ENCODE results near the gene SASS6.

SASS6 gene

GRCh38 chr1:100152271-100152670 is 19.5 kb upstream of the SASS6 start:
- H2BK12ac ChIP-seq (ENCODE audit: low read length in 2 of 2): no peak overlapping the region
- DNase-seq: no peak
- no peak overlapping the region for H3K9ac ChIP-seq (ENCODE audit: low read length)
- H3K9me3 ChIP-seq (ENCODE audit: control insufficient read depth, low read length): no peaks in the 10 kb centered on the region
- H3K79me1 ChIP-seq (replicated peaks; ENCODE audit: low read length, poor library complexity, severe bottlenecking): no peaks in the 10 kb centered on the region
- H2BK5ac ChIP-seq (ENCODE audit: low read depth, low read length, poor library complexity, severe bottlenecking): no peak overlapping the region
- no peaks in the 10 kb centered on the region for H3K4me1 ChIP-seq (ENCODE audit: control insufficient read depth, insufficient read depth, low read depth, low read length)
- no peak overlapping the region for H2AFZ ChIP-seq (ENCODE audit: low read depth, low read length)
- no peak overlapping the region for H2BK120ac ChIP-seq (ENCODE audit: low read depth, low read length)
- H3K4ac ChIP-seq (ENCODE audit: low read depth in 1 of 2, low read length in 2 of 2): no peak overlapping the region
- H3K27me3 ChIP-seq (ENCODE audit: control insufficient read depth in 1 of 2, insufficient read depth in 1 of 2, low read length in 2 of 2): no peaks in the 10 kb centered on the region
- no peak overlapping the region for H3K18ac ChIP-seq (ENCODE audit: low read depth in 1 of 2, low read length in 2 of 2)
- H4K8ac ChIP-seq (ENCODE audit: low read length): no peak overlapping the region
- no peak overlapping the region for H2BK15ac ChIP-seq (ENCODE audit: low read depth, poor library complexity, severe bottlenecking)
- H4K91ac ChIP-seq (ENCODE audit: low read length): no peak overlapping the region
- no peak overlapping the region for H3K14ac ChIP-seq (ENCODE audit: low read length in 2 of 2)
- no peak overlapping the region for H3K27ac ChIP-seq (ENCODE audit: low read length, poor library complexity, severe bottlenecking)
- H2AK5ac ChIP-seq (ENCODE audit: low read length, severe bottlenecking): no peak overlapping the region
- no peak overlapping the region for H3K23ac ChIP-seq (ENCODE audit: low read length in 2 of 2)
- 95% methylated on average over 2 of the region's 4 CpGs for WGBS
- H3K4me2 ChIP-seq (ENCODE audit: low read length, poor library complexity, severe bottlenecking): no peak overlapping the region
- no peak overlapping the region for H3K4me3 ChIP-seq (ENCODE audit: insufficient read depth in 1 of 2, low read depth in 1 of 2, low read length in 2 of 2)
- peaks cover 0 to 33% of the 10 kb centered on the region in 2 experiments for H3K36me3 ChIP-seq (ENCODE audit: control insufficient read depth in 1 of 2, insufficient read depth in 2 of 2, low read depth in 1 of 2, low read length in 2 of 2)

- Histone ChIP-seq H3K18ac (ENCODE audit: low read depth in 1 of 2, low read length in 2 of 2) (no peak overlapping the region), H3K23ac (ENCODE audit: low read length in 2 of 2) (no peak overlapping the region), H3K9me3 (ENCODE audit: control insufficient read depth, low read length) (no peaks in the 10 kb centered on the region), H2AFZ (ENCODE audit: low read depth, low read length) (no peak overlapping the region), H4K8ac (ENCODE audit: low read length) (no peak overlapping the region), H3K4ac (ENCODE audit: low read depth in 1 of 2, low read length in 2 of 2) (no peak overlapping the region), H2AK5ac (ENCODE audit: low read length, severe bottlenecking) (no peak overlapping the region), H3K27ac (ENCODE audit: low read length, poor library complexity, severe bottlenecking) (no peak overlapping the region), H2BK15ac (ENCODE audit: low read depth, poor library complexity, severe bottlenecking) (no peak overlapping the region), H2BK120ac (ENCODE audit: low read depth, low read length) (no peak overlapping the region), H3K4me3 (ENCODE audit: insufficient read depth in 1 of 2, low read depth in 1 of 2, low read length in 2 of 2) (no peak overlapping the region), H3K14ac (ENCODE audit: low read length in 2 of 2) (no peak overlapping the region), H3K27me3 (ENCODE audit: control insufficient read depth in 1 of 2, insufficient read depth in 1 of 2, low read length in 2 of 2) (no peaks in the 10 kb centered on the region), H2BK5ac (ENCODE audit: low read depth, low read length, poor library complexity, severe bottlenecking) (no peak overlapping the region), H3K79me1 (replicated peaks; ENCODE audit: low read length, poor library complexity, severe bottlenecking) (no peaks in the 10 kb centered on the region), H3K4me2 (ENCODE audit: low read length, poor library complexity, severe bottlenecking) (no peak overlapping the region), H3K36me3 (ENCODE audit: control insufficient read depth in 1 of 2, insufficient read depth in 2 of 2, low read depth in 1 of 2, low read length in 2 of 2) (peaks cover 0 to 39% of the 10 kb centered on the region in 2 experiments), H3K4me1 (ENCODE audit: control insufficient read depth, insufficient read depth, low read depth, low read length) (no peaks in the 10 kb centered on the region), H4K91ac (ENCODE audit: low read length) (no peak overlapping the region), H3K9ac (ENCODE audit: low read length) (no peak overlapping the region), H2BK12ac (ENCODE audit: low read length in 2 of 2) (no peak overlapping the region)
- 46% methylated on average over 2 of the region's 2 CpGs for WGBS
- no peak for DNase-seq
These were observed 18.9 kb upstream of the SASS6 start for GRCh38 chr1:100151679-100152078.

DNA sequence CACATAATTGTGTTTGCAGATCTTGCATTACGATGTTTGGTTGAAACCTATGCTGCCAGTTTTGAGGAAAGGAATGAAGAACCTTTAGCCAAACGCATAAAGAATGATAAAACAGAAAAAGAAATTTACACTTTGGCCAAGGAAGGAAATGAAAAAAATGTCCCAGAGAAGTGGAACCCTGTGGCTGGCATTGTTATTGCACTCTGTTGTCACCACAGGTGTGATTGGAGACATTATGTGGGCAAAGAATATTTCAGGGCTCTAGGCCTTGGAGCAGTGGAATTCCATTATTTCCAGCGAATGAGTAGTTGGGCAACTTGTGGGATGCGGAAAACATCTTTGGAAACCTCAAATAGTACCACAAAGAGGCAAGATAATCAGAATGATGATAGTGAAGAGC is 15.1 kb upstream of the SASS6 start:
- Histone ChIP-seq H3K9me3 (ENCODE audit: control insufficient read depth, low read length) (no peaks in the 10 kb centered on the region), H2AK5ac (ENCODE audit: low read length, severe bottlenecking) (no peak overlapping the region), H3K27ac (ENCODE audit: low read length, poor library complexity, severe bottlenecking) (no peak overlapping the region), H3K4ac (ENCODE audit: low read depth in 1 of 2, low read length in 2 of 2) (no peak overlapping the region), H3K4me3 (ENCODE audit: insufficient read depth in 1 of 2, low read depth in 1 of 2, low read length in 2 of 2) (no peak overlapping the region), H4K8ac (ENCODE audit: low read length) (no peak overlapping the region), H3K36me3 (ENCODE audit: control insufficient read depth in 1 of 2, insufficient read depth in 2 of 2, low read depth in 1 of 2, low read length in 2 of 2) (peaks cover 7 to 76% of the 10 kb centered on the region in 2 experiments), H3K18ac (ENCODE audit: low read depth in 1 of 2, low read length in 2 of 2) (no peak overlapping the region), H3K4me1 (ENCODE audit: control insufficient read depth, insufficient read depth, low read depth, low read length) (no peaks in the 10 kb centered on the region), H3K27me3 (ENCODE audit: control insufficient read depth in 1 of 2, insufficient read depth in 1 of 2, low read length in 2 of 2) (no peaks in the 10 kb centered on the region), H3K14ac (ENCODE audit: low read length in 2 of 2) (no peak overlapping the region), H3K23ac (ENCODE audit: low read length in 2 of 2) (no peak overlapping the region), H2AFZ (ENCODE audit: low read depth, low read length) (no peak overlapping the region), H2BK120ac (ENCODE audit: low read depth, low read length) (no peak overlapping the region), H4K91ac (ENCODE audit: low read length) (no peak overlapping the region), H2BK5ac (ENCODE audit: low read depth, low read length, poor library complexity, severe bottlenecking) (no peak overlapping the region), H3K9ac (ENCODE audit: low read length) (no peak overlapping the region), H2BK12ac (ENCODE audit: low read length in 2 of 2) (no peak overlapping the region), H3K79me1 (replicated peaks; ENCODE audit: low read length, poor library complexity, severe bottlenecking) (no peaks in the 10 kb centered on the region), H2BK15ac (ENCODE audit: low read depth, poor library complexity, severe bottlenecking) (no peak overlapping the region), H3K4me2 (ENCODE audit: low read length, poor library complexity, severe bottlenecking) (no peak overlapping the region)
- WGBS: 96% methylated on average over 4 of the region's 4 CpGs
- no peak for DNase-seq

DNA sequence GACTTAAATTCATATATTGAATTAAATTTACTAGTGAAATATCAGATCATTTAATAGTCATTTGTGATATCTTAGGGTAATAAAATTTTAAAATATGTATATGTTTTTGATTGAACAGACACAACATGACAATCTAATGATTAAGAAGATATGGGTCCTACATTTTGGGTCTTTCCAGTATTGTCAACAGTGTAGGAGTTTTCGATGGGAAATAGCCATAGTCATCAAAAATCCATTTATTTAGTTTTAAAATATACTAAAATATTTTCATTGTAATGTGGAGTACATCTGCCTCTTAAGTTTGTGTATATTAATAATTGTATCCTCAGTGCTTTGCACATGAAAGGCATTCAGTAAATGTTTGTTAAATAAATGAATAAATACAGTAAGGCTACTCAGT is 14.2 kb upstream of the SASS6 start:
- no peak overlapping the region for H4K8ac ChIP-seq (ENCODE audit: low read length)
- H2BK12ac ChIP-seq (ENCODE audit: low read length in 2 of 2): no peak overlapping the region
- no peak overlapping the region for H3K4ac ChIP-seq (ENCODE audit: low read depth in 1 of 2, low read length in 2 of 2)
- no peaks in the 10 kb centered on the region for H3K27me3 ChIP-seq (ENCODE audit: control insufficient read depth in 1 of 2, insufficient read depth in 1 of 2, low read length in 2 of 2)
- H3K4me3 ChIP-seq (ENCODE audit: insufficient read depth in 1 of 2, low read depth in 1 of 2, low read length in 2 of 2): no peak overlapping the region
- peaks cover 7 to 85% of the 10 kb centered on the region in 2 experiments for H3K36me3 ChIP-seq (ENCODE audit: control insufficient read depth in 1 of 2, insufficient read depth in 2 of 2, low read depth in 1 of 2, low read length in 2 of 2)
- H3K18ac ChIP-seq (ENCODE audit: low read depth in 1 of 2, low read length in 2 of 2): no peak overlapping the region
- no peak overlapping the region for H3K4me2 ChIP-seq (ENCODE audit: low read length, poor library complexity, severe bottlenecking)
- no peak overlapping the region for H4K91ac ChIP-seq (ENCODE audit: low read length)
- H2BK120ac ChIP-seq (ENCODE audit: low read depth, low read length): no peak overlapping the region
- no peak overlapping the region for H2BK5ac ChIP-seq (ENCODE audit: low read depth, low read length, poor library complexity, severe bottlenecking)
- H2AK5ac ChIP-seq (ENCODE audit: low read length, severe bottlenecking): no peak overlapping the region
- no CpG with 5 or more reads among the region's 1 CpG for WGBS
- H3K14ac ChIP-seq (ENCODE audit: low read length in 2 of 2): no peak overlapping the region
- H3K4me1 ChIP-seq (ENCODE audit: control insufficient read depth, insufficient read depth, low read depth, low read length): no peaks in the 10 kb centered on the region
- DNase-seq: no peak
- H3K27ac ChIP-seq (ENCODE audit: low read length, poor library complexity, severe bottlenecking): no peak overlapping the region
- no peaks in the 10 kb centered on the region for H3K9me3 ChIP-seq (ENCODE audit: control insufficient read depth, low read length)
- no peak overlapping the region for H3K9ac ChIP-seq (ENCODE audit: low read length)
- H3K23ac ChIP-seq (ENCODE audit: low read length in 2 of 2): no peak overlapping the region
- H2BK15ac ChIP-seq (ENCODE audit: low read depth, poor library complexity, severe bottlenecking): no peak overlapping the region
- H3K79me1 ChIP-seq (replicated peaks; ENCODE audit: low read length, poor library complexity, severe bottlenecking): peaks cover 3% of the 10 kb centered on the region
- H2AFZ ChIP-seq (ENCODE audit: low read depth, low read length): no peak overlapping the region
